ENCODE measurements around the gene SEMA4G.

The SEMA4G gene

DNA sequence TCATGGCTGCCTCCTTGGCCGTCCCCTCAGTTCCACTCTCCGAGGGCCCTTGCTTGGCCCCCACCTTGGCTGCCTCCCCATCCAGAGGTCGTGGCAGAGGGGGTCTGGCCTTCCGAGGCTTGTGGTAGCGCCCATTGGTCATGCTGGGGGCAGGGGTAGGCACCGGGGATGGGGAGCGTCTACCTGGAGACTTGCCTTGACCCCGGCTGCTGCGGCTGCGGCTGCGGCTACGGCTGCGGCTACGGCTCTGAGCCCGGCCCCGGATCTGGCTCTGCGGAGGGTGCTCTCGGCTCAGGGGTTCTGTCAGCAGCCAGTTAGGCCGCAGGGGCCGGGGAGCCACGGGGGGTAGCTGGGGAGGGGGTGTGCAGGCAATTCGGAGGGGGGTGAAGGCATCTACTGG lies 41.0 kb downstream of the SEMA4G start:
- Histone ChIP-seq H3K9ac (ENCODE audit: low read length) (no peak overlapping the region), H3K9me3 (replicated peaks; ENCODE audit: insufficient read depth, low read length) (no peaks in the 10 kb centered on the region), H3K4me3 (ENCODE audit: low read length) (no peak overlapping the region), H3K79me2 (ENCODE audit: low read length) (no peaks in the 10 kb centered on the region), H2AFZ (ENCODE audit: low read length) (no peak overlapping the region), H3K9me2 (replicated peaks; ENCODE audit: insufficient read depth, low read length) (no peaks in the 10 kb centered on the region), H3K27me3 (replicated peaks; ENCODE audit: insufficient read depth, low read length) (peaks cover 1% of the 10 kb centered on the region; the same call in 1 of the 2 replicates), H3K27ac (ENCODE audit: low read length) (no peak overlapping the region), H3K4me1 (ENCODE audit: low read length) (peaks cover 9% of the 10 kb centered on the region; the same call in 1 of the 2 replicates), H3F3A (ENCODE audit: insufficient read depth, low read length) (no peaks in the 10 kb centered on the region), H3K36me3 (replicated peaks; ENCODE audit: insufficient read depth, low read length) (no peaks in the 10 kb centered on the region), H3K4me2 (ENCODE audit: low read depth, low read length) (no peak overlapping the region), H4K20me1 (ENCODE audit: insufficient read depth, low read length) (no peaks in the 10 kb centered on the region)
- no peak for TF ChIP-seq EZH2phosphoT487 (IDR thresholded peaks at IDR 0.05; ENCODE audit: low read length)
- no peak for TF ChIP-seq EZH2 (optimal IDR thresholded peaks at IDR 0.05; ENCODE audit: low read depth, low read length)
- TF ChIP-seq, protein P1, sequence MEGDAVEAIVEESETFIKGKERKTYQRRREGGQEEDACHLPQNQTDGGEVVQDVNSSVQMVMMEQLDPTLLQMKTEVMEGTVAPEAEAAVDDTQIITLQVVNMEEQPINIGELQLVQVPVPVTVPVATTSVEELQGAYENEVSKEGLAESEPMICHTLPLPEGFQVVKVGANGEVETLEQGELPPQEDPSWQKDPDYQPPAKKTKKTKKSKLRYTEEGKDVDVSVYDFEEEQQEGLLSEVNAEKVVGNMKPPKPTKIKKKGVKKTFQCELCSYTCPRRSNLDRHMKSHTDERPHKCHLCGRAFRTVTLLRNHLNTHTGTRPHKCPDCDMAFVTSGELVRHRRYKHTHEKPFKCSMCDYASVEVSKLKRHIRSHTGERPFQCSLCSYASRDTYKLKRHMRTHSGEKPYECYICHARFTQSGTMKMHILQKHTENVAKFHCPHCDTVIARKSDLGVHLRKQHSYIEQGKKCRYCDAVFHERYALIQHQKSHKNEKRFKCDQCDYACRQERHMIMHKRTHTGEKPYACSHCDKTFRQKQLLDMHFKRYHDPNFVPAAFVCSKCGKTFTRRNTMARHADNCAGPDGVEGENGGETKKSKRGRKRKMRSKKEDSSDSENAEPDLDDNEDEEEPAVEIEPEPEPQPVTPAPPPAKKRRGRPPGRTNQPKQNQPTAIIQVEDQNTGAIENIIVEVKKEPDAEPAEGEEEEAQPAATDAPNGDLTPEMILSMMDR (IDR thresholded peaks at IDR 0.05; ENCODE audit: low read length): no peak
- DNase-seq: no peak

DNA sequence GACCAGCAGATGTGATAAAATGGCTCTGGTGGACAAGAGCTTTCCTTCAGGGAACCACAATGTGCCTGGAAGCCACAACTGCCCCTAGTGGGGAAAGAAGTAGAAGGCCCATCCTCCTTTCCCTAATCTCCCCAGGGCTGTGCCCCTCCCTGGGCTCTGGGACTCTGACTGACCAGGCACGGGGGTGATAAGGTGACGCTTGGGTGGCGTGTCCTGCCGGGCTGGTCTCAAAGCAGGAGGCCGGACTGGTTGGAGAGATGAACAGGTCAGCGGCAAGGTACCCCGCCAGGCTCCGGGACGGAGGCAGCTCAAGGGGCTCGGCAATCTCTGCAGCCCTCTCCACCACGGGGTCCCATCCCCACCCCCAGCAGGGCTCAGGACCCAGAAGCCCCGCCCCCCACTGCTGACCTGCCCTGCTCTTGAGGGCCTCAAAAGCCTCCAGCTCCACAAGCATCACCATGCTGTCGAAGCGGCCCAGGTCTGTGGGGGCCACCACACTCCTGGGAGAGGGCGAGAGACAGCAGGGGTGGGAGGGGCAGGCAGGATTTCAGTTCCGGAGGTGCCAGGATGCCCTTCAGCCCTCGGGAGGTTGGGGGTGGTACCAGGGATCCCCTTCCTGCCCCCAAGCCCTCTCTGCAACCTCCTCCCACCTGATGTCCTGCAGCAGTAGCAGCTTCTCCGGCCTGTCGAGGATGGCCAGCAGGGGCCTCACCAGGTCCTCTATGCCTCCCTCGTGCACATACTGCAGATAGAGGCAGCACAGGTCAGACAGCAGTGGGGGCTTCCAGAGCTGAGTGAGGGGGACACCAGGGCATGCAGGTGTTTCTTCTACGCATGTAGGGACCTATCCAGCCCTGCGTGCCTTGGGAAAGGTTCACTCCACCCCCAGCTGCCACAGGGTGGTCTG lies 42.5 kb downstream of the SEMA4G start:
- no peaks in the 10 kb centered on the region for H3K79me2 ChIP-seq (ENCODE audit: low read length)
- H2AFZ ChIP-seq (ENCODE audit: low read length): no peak overlapping the region
- TF ChIP-seq EZH2phosphoT487 (IDR thresholded peaks at IDR 0.05; ENCODE audit: low read length) (no peak), EZH2 (optimal IDR thresholded peaks at IDR 0.05; ENCODE audit: low read depth, low read length) (no peak)
- TF ChIP-seq, protein P1 (IDR thresholded peaks at IDR 0.05; ENCODE audit: low read length): 0 out of 2 replicates have a peak, but pooled peaks have one; percentile 8
- H3F3A ChIP-seq (ENCODE audit: insufficient read depth, low read length): no peaks in the 10 kb centered on the region
- no peak overlapping the region for H3K4me3 ChIP-seq (ENCODE audit: low read length)
- no peak for DNase-seq
- no peaks in the 10 kb centered on the region for H3K36me3 ChIP-seq (replicated peaks; ENCODE audit: insufficient read depth, low read length)
- H3K4me1 ChIP-seq (ENCODE audit: low read length): peaks cover 9% of the 10 kb centered on the region; the same call in 1 of the 2 replicates
- peaks cover 15% of the 10 kb centered on the region for H3K27me3 ChIP-seq (replicated peaks; ENCODE audit: insufficient read depth, low read length)
- no peaks in the 10 kb centered on the region for H3K9me2 ChIP-seq (replicated peaks; ENCODE audit: insufficient read depth, low read length)
- H3K4me2 ChIP-seq (ENCODE audit: low read depth, low read length): no peak overlapping the region
- H3K9ac ChIP-seq (ENCODE audit: low read length): no peak overlapping the region
- H4K20me1 ChIP-seq (ENCODE audit: insufficient read depth, low read length): no peaks in the 10 kb centered on the region
- H3K27ac ChIP-seq (ENCODE audit: low read length): no peak overlapping the region
- no peaks in the 10 kb centered on the region for H3K9me3 ChIP-seq (replicated peaks; ENCODE audit: insufficient read depth, low read length)

DNA sequence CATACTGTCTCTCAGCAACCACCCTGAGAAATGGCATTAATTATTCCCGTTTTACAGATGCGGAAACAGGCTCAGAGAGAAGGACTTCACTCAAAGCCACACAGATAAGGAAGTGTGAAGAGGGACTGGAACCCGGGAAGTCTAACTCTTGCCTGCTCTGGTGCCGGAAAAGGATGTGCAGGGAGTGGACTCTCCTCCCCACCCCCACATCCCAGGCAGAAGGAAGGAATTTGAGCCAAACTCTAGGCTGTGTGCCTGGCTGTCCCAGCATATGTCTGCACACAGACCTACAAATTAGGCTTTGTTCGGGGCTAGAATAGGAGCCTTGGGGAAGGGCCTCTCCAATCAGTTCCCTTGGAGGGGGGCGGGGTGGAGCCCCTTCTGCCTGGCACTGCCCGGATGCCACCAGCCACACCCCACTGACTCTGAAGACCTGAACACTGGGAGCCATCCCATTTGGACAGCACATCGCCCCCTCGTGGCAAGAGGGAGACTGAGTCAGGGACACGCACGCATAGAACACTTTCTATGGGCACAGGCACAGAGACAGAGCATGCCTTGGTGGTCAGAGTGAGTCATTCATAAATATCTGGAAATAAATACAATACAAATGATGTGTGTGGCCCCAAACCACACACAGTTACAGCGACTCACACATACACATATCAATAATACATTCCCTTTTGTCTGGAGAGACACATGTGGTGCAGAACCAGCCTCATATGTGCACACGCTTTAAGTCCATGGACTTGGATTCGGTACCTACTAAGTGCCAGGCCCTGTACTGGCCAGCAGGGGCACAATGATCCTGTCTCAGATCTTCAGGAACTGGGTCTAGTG lies 43.4 kb downstream of the SEMA4G start:
- Histone ChIP-seq H3K36me3 (replicated peaks; ENCODE audit: insufficient read depth, low read length) (no peaks in the 10 kb centered on the region), H3F3A (ENCODE audit: insufficient read depth, low read length) (no peaks in the 10 kb centered on the region), H3K9ac (ENCODE audit: low read length) (no peak overlapping the region), H4K20me1 (ENCODE audit: insufficient read depth, low read length) (no peaks in the 10 kb centered on the region), H3K27ac (ENCODE audit: low read length) (no peak overlapping the region), H3K4me1 (ENCODE audit: low read length) (peaks cover 9% of the 10 kb centered on the region; the same call in 1 of the 2 replicates), H3K9me2 (replicated peaks; ENCODE audit: insufficient read depth, low read length) (no peaks in the 10 kb centered on the region), H3K79me2 (ENCODE audit: low read length) (no peaks in the 10 kb centered on the region), H3K4me2 (ENCODE audit: low read depth, low read length) (peak overlapping the region; percentile 54; the same call in 1 of the 2 replicates), H3K27me3 (replicated peaks; ENCODE audit: insufficient read depth, low read length) (peaks cover 25% of the 10 kb centered on the region), H2AFZ (ENCODE audit: low read length) (peak overlapping the region; percentile 38; the same call in 1 of the 2 replicates), H3K4me3 (ENCODE audit: low read length) (no peak overlapping the region), H3K9me3 (replicated peaks; ENCODE audit: insufficient read depth, low read length) (no peaks in the 10 kb centered on the region)
- DNase-seq: peak; percentile 87
- TF ChIP-seq, protein P1 (IDR thresholded peaks at IDR 0.05; ENCODE audit: low read length): peak; percentile 95
- TF ChIP-seq EZH2phosphoT487 (IDR thresholded peaks at IDR 0.05; ENCODE audit: low read length): no peak
